DOHH2 (cell line): ENCODE data around the gene AJUBA.

Source experiments
- EZH2phosphoT487 ChIP-seq: fragments of 200-600 bp; sonication (generic); IDR thresholded peaks from 2 replicates; pipeline ENCODE4 v1.6.1; 2017; ENCODE audit warnings: borderline replicate concordance, mild to moderate bottlenecking, antibody characterized with exemption, low read length, moderate library complexity, mixed read lengths
- TF ChIP-seq, protein P1 (sequence below): fragments of 200-600 bp; sonication (generic); IDR thresholded peaks from one replicate; pipeline ENCODE4 v1.5.1; 2014; ENCODE audit warnings: antibody characterized with exemption, mild to moderate bottlenecking, low read depth, low read length; ENCODE audit not compliant: poor library complexity, severe bottlenecking

DNA sequence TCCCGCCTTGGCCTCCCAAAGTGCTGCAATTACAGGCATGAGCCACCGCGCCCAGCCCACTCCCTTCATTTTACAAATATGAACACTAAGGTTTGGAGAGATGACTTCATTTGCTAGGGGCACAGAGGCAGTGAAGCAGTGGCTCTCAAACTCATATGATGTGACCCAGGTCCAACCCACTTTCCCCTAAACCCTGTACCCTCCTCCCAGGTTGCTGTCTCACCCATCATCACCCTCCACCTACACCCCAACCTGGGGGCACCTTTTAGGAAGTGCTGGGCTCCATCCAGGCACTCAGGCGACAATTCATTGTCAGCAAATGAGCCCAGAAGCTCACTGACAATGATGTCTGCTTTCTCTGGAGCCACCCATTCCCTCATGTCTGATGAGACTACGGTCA is 58.6 kb downstream of the AJUBA start:
- TF ChIP-seq, protein P1, sequence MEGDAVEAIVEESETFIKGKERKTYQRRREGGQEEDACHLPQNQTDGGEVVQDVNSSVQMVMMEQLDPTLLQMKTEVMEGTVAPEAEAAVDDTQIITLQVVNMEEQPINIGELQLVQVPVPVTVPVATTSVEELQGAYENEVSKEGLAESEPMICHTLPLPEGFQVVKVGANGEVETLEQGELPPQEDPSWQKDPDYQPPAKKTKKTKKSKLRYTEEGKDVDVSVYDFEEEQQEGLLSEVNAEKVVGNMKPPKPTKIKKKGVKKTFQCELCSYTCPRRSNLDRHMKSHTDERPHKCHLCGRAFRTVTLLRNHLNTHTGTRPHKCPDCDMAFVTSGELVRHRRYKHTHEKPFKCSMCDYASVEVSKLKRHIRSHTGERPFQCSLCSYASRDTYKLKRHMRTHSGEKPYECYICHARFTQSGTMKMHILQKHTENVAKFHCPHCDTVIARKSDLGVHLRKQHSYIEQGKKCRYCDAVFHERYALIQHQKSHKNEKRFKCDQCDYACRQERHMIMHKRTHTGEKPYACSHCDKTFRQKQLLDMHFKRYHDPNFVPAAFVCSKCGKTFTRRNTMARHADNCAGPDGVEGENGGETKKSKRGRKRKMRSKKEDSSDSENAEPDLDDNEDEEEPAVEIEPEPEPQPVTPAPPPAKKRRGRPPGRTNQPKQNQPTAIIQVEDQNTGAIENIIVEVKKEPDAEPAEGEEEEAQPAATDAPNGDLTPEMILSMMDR: no peak
- no peak for TF ChIP-seq EZH2phosphoT487
